Transverse colon (tissue), 4 donors: ENCODE measurements around the gene CEBPA.

ENCODE experiments used
- CTCF ChIP-seq, 5 experiments: fragments of 200-600 bp in 3 of 5; fragments of 450-650 bp in 2 of 5; sonication (generic) in 3 of 5; IDR thresholded peaks; 1 replicate in 2 of 5; 2 replicates in 3 of 5; pipeline ENCODE4 v1.5.1; 2016 to 2017; ENCODE audit warnings: antibody characterized with exemption in 5 of 5, inconsistent platforms in 3 of 5, mild to moderate bottlenecking in 2 of 5, moderate library complexity in 1 of 5
- POLR2AphosphoS5 ChIP-seq, 3 donors: sonication (generic); formaldehyde crosslinking; IDR thresholded peaks; one replicate each; pipeline ENCODE4 v1.6.1; 2016; ENCODE audit warnings: antibody characterized with exemption in 3 of 3

DNA sequence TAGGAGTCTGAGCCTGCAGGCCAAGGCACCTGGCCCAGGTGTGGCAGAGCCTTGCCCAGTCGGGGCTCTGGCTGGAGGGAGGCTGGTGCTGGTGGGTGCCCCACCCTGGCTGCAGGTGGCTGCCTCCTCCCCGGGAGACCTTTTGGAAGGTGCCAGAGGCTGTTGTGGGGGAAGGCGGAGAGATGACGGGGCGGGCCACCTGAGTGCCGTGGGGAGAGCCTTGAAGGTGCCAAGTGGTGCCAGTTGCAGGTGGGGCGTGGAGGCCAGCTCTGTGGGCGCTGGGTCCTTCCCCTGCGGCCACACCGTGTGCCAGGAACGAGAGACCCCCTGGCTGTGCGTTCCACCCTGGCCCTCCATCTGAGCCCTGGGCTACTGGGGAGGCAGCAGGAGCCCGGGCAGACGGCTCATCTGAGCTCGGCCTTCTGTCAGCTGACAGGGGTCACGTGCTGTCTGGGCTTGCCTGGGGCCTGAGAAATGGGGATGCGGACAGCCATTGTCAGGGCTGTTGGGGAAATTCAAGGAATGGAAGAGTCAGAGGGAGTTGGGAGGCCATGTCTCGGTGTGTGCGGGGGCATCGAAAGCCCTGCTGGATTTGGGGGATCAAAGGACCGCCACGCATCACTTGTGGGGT lies 20.9 kb downstream of the CEBPA start:
- TF ChIP-seq CTCF (IDR thresholded peaks at IDR 0.05) (no peak), POLR2AphosphoS5 (IDR thresholded peaks at IDR 0.05) (no peak)
